OCI-LY1 (cell line): ENCODE measurements around the gene PDE4D.

Source experiments
- H2AFZ ChIP-seq: fragments of 200-600 bp; sonication (generic), shearing (Covaris generic); 2 replicates; pipeline ENCODE4 v1.6.0; 2014; ENCODE audit warnings: antibody characterized with exemption, mild to moderate bottlenecking, low read length
- H3F3A ChIP-seq: fragments of 200-600 bp; sonication (generic), shearing (Covaris generic); 2 replicates; pipeline ENCODE4 v1.6.0; 2014; ENCODE audit warnings: mild to moderate bottlenecking, antibody characterized with exemption, low read length, moderate library complexity; ENCODE audit not compliant: insufficient read depth
- H3K27ac ChIP-seq: fragments of 200-600 bp; sonication (generic); 2 replicates; pipeline ENCODE4 v1.5.1; 2014; ENCODE audit warnings: low read length, mixed run types, mild to moderate bottlenecking, low read depth; ENCODE audit not compliant: poor library complexity, severe bottlenecking
- H3K27me3 ChIP-seq: fragments of 200-600 bp; sonication (generic); 2 replicates; pipeline ENCODE4 v1.6.0; 2014; ENCODE audit warnings: antibody characterized with exemption, mild to moderate bottlenecking, low read length, moderate library complexity; ENCODE audit not compliant: insufficient read depth
- H3K36me3 ChIP-seq: fragments of 200-600 bp; sonication (generic); 2 replicates; pipeline ENCODE4 v1.6.1; 2014; ENCODE audit warnings: mild to moderate bottlenecking, antibody characterized with exemption, low read length, moderate library complexity, mixed read lengths; ENCODE audit not compliant: insufficient read depth
- H3K4me1 ChIP-seq: fragments of 200-600 bp; sonication (generic); 2 replicates; pipeline ENCODE4 v1.5.1; 2014; ENCODE audit warnings: mild to moderate bottlenecking, low read length, moderate library complexity; ENCODE audit not compliant: insufficient read depth, severe bottlenecking
- H3K4me2 ChIP-seq: fragments of 200-600 bp; sonication (generic), shearing (Covaris generic); 2 replicates; pipeline ENCODE4 v1.6.1; 2014; ENCODE audit warnings: low read length
- H3K4me3 ChIP-seq: fragments of 200-600 bp; sonication (generic); 2 replicates; pipeline ENCODE4 v1.5.1; 2014; ENCODE audit warnings: low read length, low read depth, mild to moderate bottlenecking, mixed read lengths; ENCODE audit not compliant: poor library complexity, severe bottlenecking
- H3K79me2 ChIP-seq: fragments of 200-600 bp; shearing (Covaris generic); 2 replicates; pipeline ENCODE4 v1.6.1; 2016; ENCODE audit warnings: mixed run types, low read length, mixed read lengths; ENCODE audit not compliant: insufficient read depth
- H3K9ac ChIP-seq: fragments of 200-600 bp; sonication (generic), shearing (Covaris generic); 2 replicates; pipeline ENCODE4 v1.6.1; 2014; ENCODE audit warnings: mild to moderate bottlenecking, low read length, mixed read lengths
- H3K9me2 ChIP-seq: fragments of 200-600 bp; sonication (generic), shearing (Covaris generic); 2 replicates; pipeline ENCODE4 v1.6.1; 2014; ENCODE audit warnings: low read depth, mild to moderate bottlenecking, low read length, mixed read lengths
- H3K9me3 ChIP-seq: fragments of 200-600 bp; shearing (Covaris generic); 2 replicates; pipeline ENCODE4 v1.6.1; 2014; ENCODE audit warnings: low read length, mixed read lengths
- H4K20me1 ChIP-seq: fragments of 200-600 bp; sonication (generic), shearing (Covaris generic); 2 replicates; pipeline ENCODE4 v1.6.0; 2016; ENCODE audit warnings: mild to moderate bottlenecking, low read length; ENCODE audit not compliant: insufficient read depth
- EZH2 ChIP-seq: fragments of 200-600 bp; sonication (generic), shearing (Covaris generic); IDR thresholded peaks from 2 replicates; pipeline ENCODE4 v1.8.0; 2017; ENCODE audit warnings: borderline replicate concordance, mixed run types, mild to moderate bottlenecking, antibody characterized with exemption, low read length, moderate library complexity, mixed read lengths
- TF ChIP-seq, protein P1 (sequence below): fragments of 200-600 bp; sonication (generic), shearing (Covaris generic); IDR thresholded peaks from 2 replicates; pipeline ENCODE4 v1.5.1; 2017; ENCODE audit warnings: mild to moderate bottlenecking, antibody characterized with exemption, low read length, moderate library complexity, mixed read lengths

Gene PDE4D

DNA sequence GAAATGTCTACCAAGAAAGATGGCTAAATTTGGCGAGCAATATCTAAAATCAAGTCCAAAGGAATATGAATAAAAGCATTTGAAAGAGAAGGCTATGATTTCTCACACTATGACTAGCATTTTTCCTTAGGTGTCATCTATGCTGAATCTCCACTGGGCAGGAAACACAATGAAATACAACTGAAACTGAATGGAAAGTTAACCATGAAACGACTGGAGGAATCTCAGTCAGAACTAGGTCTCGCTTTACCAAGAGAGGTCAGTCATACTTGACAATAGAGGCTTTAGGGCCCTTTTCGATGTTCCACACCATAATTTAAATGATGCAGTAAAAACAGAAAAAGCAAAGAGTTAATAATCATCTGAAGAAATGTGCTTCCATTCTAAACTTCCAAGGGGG is 339.0 kb downstream of the PDE4D start:
- no peak overlapping the region for H3K27ac ChIP-seq
- no peaks in the 10 kb centered on the region for H3K9me3 ChIP-seq
- H3K27me3 ChIP-seq: no peaks in the 10 kb centered on the region
- H2AFZ ChIP-seq: no peak overlapping the region
- no peaks in the 10 kb centered on the region for H3K79me2 ChIP-seq
- H3K9me2 ChIP-seq: no peaks in the 10 kb centered on the region
- no peak overlapping the region for H3K4me3 ChIP-seq
- no peak overlapping the region for H3K4me2 ChIP-seq
- no peak overlapping the region for H3K9ac ChIP-seq
- no peaks in the 10 kb centered on the region for H4K20me1 ChIP-seq
- H3F3A ChIP-seq: no peaks in the 10 kb centered on the region
- TF ChIP-seq EZH2: no peak
- TF ChIP-seq, protein P1, sequence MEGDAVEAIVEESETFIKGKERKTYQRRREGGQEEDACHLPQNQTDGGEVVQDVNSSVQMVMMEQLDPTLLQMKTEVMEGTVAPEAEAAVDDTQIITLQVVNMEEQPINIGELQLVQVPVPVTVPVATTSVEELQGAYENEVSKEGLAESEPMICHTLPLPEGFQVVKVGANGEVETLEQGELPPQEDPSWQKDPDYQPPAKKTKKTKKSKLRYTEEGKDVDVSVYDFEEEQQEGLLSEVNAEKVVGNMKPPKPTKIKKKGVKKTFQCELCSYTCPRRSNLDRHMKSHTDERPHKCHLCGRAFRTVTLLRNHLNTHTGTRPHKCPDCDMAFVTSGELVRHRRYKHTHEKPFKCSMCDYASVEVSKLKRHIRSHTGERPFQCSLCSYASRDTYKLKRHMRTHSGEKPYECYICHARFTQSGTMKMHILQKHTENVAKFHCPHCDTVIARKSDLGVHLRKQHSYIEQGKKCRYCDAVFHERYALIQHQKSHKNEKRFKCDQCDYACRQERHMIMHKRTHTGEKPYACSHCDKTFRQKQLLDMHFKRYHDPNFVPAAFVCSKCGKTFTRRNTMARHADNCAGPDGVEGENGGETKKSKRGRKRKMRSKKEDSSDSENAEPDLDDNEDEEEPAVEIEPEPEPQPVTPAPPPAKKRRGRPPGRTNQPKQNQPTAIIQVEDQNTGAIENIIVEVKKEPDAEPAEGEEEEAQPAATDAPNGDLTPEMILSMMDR: no peak
- no peaks in the 10 kb centered on the region for H3K36me3 ChIP-seq
- H3K4me1 ChIP-seq: no peaks in the 10 kb centered on the region

DNA sequence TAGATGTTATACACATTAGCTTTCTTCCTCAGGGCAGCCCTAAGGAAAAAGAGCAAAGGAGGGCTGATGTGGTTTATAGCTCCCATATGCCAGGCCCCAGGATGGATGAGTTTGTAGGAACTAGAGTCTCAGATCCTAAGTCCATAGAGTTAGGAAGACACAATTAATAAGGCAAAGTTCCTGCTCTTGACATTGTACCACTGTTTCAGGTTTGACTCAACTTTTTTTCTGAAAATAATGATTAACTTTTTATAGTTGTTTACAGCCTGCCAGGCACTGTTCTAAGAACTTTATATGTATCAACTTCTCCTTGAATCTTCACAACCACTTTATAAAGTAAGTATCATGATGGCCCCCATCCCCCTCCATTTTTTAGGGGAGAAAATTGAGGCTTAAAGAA is 339.5 kb downstream of the PDE4D start:
- Histone ChIP-seq H4K20me1 (no peaks in the 10 kb centered on the region), H3F3A (no peaks in the 10 kb centered on the region), H3K36me3 (no peaks in the 10 kb centered on the region), H2AFZ (no peak overlapping the region), H3K79me2 (no peaks in the 10 kb centered on the region), H3K27me3 (no peaks in the 10 kb centered on the region), H3K4me1 (no peaks in the 10 kb centered on the region), H3K27ac (no peak overlapping the region), H3K9ac (no peak overlapping the region), H3K4me3 (no peak overlapping the region), H3K4me2 (no peak overlapping the region), H3K9me3 (no peaks in the 10 kb centered on the region), H3K9me2 (no peaks in the 10 kb centered on the region)
- TF ChIP-seq, protein P1: no peak
- no peak for TF ChIP-seq EZH2

DNA sequence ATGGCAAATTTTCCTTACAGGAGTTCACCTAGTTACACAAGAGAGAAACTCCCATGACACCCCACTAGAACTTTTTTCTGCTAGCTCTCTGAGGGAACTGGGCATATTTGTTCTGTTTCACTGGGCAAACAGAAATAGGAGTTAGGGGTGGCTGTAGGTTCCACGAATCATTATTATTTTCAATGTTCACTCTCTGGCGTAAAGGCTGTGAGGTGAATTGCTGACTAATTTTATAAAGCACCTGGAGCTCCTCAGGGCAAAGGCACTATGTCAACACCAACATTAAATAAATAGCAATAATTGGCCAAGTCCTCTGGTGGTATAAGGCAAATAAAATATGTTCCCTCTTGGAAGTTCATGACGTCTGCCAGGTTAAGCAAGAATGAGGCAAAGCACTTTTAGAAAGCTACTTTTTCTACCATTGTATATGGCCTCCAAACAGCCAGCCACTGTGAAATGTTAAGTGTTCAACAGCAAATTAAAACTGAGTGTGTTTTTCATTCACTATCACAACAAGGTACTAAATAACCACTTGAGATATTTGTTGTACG is 344.6 kb downstream of the PDE4D start:
- no peak overlapping the region for H3K4me2 ChIP-seq
- H3K9ac ChIP-seq: no peak overlapping the region
- no peak overlapping the region for H2AFZ ChIP-seq
- H3K9me3 ChIP-seq: no peaks in the 10 kb centered on the region
- no peak overlapping the region for H3K4me3 ChIP-seq
- no peak overlapping the region for H3K27ac ChIP-seq
- no peaks in the 10 kb centered on the region for H3K36me3 ChIP-seq
- H3K27me3 ChIP-seq: no peaks in the 10 kb centered on the region
- no peaks in the 10 kb centered on the region for H4K20me1 ChIP-seq
- H3F3A ChIP-seq: no peaks in the 10 kb centered on the region
- no peaks in the 10 kb centered on the region for H3K79me2 ChIP-seq
- TF ChIP-seq, protein P1: no peak
- TF ChIP-seq EZH2: no peak
- no peaks in the 10 kb centered on the region for H3K9me2 ChIP-seq
- H3K4me1 ChIP-seq: no peaks in the 10 kb centered on the region
